GM12873 (cell line): ENCODE data around the gene ATP2A2.

Experiments
- TF ChIP-seq, protein P1 (sequence below): IDR thresholded peaks from 2 replicates; pipeline ENCODE4 v1.5.1; 2012; ENCODE audit warnings: low read depth, mild to moderate bottlenecking, moderate library complexity, low read length, control low read depth; ENCODE audit not compliant: insufficient read depth; ENCODE audit errors: missing control alignments

Gene ATP2A2

DNA sequence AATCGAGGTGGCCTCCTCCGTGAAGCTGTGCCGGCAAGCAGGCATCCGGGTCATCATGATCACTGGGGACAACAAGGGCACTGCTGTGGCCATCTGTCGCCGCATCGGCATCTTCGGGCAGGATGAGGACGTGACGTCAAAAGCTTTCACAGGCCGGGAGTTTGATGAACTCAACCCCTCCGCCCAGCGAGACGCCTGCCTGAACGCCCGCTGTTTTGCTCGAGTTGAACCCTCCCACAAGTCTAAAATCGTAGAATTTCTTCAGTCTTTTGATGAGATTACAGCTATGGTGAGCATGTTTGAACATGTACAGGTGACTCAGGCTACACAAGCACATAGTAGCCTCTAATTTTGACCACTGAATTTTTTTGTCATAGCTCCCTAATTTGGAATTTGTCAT lies 59.7 kb downstream of the ATP2A2 start:
- TF ChIP-seq, protein P1, sequence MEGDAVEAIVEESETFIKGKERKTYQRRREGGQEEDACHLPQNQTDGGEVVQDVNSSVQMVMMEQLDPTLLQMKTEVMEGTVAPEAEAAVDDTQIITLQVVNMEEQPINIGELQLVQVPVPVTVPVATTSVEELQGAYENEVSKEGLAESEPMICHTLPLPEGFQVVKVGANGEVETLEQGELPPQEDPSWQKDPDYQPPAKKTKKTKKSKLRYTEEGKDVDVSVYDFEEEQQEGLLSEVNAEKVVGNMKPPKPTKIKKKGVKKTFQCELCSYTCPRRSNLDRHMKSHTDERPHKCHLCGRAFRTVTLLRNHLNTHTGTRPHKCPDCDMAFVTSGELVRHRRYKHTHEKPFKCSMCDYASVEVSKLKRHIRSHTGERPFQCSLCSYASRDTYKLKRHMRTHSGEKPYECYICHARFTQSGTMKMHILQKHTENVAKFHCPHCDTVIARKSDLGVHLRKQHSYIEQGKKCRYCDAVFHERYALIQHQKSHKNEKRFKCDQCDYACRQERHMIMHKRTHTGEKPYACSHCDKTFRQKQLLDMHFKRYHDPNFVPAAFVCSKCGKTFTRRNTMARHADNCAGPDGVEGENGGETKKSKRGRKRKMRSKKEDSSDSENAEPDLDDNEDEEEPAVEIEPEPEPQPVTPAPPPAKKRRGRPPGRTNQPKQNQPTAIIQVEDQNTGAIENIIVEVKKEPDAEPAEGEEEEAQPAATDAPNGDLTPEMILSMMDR = no peak

DNA sequence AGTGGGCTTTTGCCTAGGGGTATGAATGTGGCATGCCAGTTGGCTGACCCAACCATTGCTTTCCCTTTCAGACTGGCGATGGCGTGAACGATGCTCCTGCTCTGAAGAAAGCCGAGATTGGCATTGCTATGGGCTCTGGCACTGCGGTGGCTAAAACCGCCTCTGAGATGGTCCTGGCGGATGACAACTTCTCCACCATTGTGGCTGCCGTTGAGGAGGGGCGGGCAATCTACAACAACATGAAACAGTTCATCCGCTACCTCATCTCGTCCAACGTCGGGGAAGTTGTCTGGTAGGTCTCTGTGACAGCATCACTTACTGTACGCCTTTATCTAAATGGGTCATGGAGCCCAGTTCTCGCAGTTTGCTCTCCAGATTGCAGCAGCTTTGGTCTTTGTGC lies 61.1 kb downstream of the ATP2A2 start:
- TF ChIP-seq, protein P1 = no peak

DNA sequence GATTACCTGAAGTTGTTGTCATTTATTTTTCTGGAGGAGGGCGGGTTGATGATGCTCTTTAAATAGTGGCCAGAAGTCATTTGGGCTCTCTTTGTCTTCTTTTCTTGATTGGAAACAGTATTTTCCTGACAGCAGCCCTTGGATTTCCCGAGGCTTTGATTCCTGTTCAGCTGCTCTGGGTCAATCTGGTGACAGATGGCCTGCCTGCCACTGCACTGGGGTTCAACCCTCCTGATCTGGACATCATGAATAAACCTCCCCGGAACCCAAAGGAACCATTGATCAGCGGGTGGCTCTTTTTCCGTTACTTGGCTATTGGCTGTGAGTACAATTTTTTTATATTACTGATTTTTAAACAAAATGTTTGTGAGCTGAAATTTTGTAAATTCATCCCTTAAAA lies 62.1 kb downstream of the ATP2A2 start:
- TF ChIP-seq, protein P1 = no peak

DNA sequence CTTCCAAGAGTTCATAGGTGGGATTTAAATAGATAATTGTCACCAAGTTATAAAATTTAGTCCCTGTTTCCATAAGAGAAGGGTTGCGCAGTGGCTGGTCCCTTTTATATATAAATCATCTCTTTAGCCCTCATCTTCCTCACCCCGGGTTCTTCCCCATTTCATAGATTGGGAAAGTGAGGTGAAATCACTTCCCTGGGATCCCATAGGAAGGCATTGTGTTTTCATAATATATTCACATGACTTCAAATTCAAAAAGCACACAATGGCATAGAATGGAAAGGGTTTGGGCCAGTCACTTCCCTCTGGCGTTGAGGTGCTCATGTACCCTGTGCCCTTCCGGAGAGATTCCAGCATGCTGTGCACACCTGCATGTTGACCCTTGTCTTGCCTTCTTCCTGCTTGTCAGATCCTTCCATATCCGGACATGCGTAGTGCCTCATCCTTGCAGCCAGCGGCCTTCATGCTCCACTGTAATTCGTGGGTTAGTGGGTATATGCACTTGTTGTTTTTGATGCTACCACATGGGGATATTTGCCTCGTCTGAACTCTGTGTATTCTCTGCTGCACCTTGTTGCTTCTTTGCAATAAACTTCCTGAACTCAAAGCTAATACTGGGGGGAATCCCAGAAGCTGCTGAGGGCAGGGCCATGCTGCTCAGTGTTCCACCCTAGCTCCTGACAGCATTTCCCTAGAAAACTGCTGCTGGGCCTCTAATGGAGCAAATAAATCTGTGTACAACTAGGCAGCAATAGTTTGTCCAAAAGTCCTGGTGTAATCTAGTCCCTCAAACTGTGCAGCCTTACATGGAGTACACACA lies 62.9 kb downstream of the ATP2A2 start:
- TF ChIP-seq, protein P1 = no peak

DNA sequence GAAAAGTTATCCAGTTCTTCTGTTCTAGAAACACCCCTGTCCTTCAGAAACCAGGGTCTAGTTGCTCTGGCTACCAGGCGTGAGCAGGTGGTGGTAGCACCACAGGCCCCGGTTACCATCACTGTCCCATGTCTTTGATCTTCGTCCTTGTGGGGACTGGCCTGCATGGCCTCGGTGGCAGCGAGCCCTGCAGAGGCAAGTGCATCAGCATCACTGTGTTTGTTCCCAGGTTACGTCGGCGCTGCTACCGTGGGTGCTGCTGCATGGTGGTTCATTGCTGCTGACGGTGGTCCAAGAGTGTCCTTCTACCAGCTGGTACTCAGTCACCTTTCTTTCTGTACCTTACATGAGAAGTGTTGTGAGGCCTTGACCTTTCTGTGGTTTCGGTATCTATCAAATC lies 63.6 kb downstream of the ATP2A2 start:
- TF ChIP-seq, protein P1 = no peak

DNA sequence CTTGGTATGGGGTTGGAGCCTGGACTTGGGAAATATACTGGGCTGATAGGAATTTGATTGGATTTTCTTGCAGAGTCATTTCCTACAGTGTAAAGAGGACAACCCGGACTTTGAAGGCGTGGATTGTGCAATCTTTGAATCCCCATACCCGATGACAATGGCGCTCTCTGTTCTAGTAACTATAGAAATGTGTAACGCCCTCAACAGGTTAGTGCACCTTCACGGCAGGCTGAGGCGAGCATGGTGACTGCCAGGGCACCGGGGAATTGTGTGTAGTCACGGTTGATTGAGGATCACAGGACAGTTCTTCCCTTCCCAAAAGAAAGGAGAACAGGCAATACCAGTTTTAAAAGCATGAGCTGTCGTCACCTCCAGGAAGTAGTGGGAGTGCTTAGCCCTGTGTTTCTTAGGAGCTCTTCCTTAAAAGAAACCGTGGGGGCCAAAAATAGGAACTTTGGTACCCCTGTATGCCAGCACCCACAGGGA lies 64.2 kb downstream of the ATP2A2 start:
- TF ChIP-seq, protein P1 = no peak

DNA sequence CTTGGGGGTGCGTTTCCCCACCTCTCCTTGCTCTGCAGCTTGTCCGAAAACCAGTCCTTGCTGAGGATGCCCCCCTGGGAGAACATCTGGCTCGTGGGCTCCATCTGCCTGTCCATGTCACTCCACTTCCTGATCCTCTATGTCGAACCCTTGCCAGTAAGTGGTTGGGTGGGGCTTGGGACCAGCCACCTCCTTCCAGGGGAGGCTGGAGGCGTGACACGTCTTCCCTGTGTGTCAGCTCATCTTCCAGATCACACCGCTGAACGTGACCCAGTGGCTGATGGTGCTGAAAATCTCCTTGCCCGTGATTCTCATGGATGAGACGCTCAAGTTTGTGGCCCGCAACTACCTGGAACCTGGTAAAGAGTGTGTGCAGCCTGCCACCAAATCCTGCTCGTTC lies 64.9 kb downstream of the ATP2A2 start:
- TF ChIP-seq, protein P1 = no peak
